Mesendoderm (in vitro differentiated cells): ENCODE measurements around the gene OPRL1.
"Not testable (repeated sequence)": the region's sequence is repeated elsewhere in the genome, so short reads cannot be mapped to it uniquely, and the experiment has no call there.

ENCODE experiments used
- DNase-seq: peaks from one replicate; pipeline ENCODE4 v3.0.0; 2013
- H2AK5ac ChIP-seq: 2 replicates; pipeline ENCODE4 v1.6.1; 2013; ENCODE audit warnings: low read length, inconsistent platforms
- H2BK120ac ChIP-seq: 2 replicates; pipeline ENCODE4 v1.6.1; 2013; ENCODE audit warnings: low read depth, mild to moderate bottlenecking, low read length, moderate library complexity, mixed read lengths
- H2BK15ac ChIP-seq: replicated peaks from 2 replicates; pipeline ENCODE4 v1.6.1; 2013; ENCODE audit warnings: low read depth, mild to moderate bottlenecking, moderate library complexity
- H2BK5ac ChIP-seq: 2 replicates; pipeline ENCODE4 v1.6.1; 2013; ENCODE audit warnings: low read length, inconsistent platforms
- H3K18ac ChIP-seq: 2 replicates; pipeline ENCODE4 v1.6.1; 2013; ENCODE audit warnings: mild to moderate bottlenecking, low read length, mixed read lengths
- H3K23ac ChIP-seq: one replicate; pipeline ENCODE4 v1.6.1; 2013; ENCODE audit warnings: low read length
- H3K27ac ChIP-seq: 2 replicates; pipeline ENCODE4 v1.5.1; 2013; ENCODE audit warnings: low read depth, mild to moderate bottlenecking, inconsistent platforms, low read length, moderate library complexity
- H3K27me3 ChIP-seq: 2 replicates; pipeline ENCODE4 v1.6.1; 2013; ENCODE audit warnings: low read length, control low read depth, mild to moderate bottlenecking, inconsistent platforms; ENCODE audit not compliant: insufficient read depth, poor library complexity
- H3K36me3 ChIP-seq: 2 replicates; pipeline ENCODE4 v1.6.1; 2013; ENCODE audit warnings: low read length, inconsistent platforms; ENCODE audit not compliant: control insufficient read depth, insufficient read depth
- H3K4ac ChIP-seq: one replicate; pipeline ENCODE4 v1.6.1; 2013; ENCODE audit warnings: low read depth, mild to moderate bottlenecking, low read length, moderate library complexity
- H3K4me1 ChIP-seq: 2 replicates; pipeline ENCODE4 v1.6.1; 2013; ENCODE audit warnings: low read depth, low read length, inconsistent platforms; ENCODE audit not compliant: control insufficient read depth
- H3K4me2 ChIP-seq: 2 replicates; pipeline ENCODE4 v1.6.1; 2013; ENCODE audit warnings: low read length
- H3K4me3 ChIP-seq: 2 replicates; pipeline ENCODE4 v1.5.1; 2013; ENCODE audit warnings: mild to moderate bottlenecking, low read length
- H3K56ac ChIP-seq: one replicate; pipeline ENCODE4 v1.6.1; 2013; ENCODE audit warnings: low read length
- H3K79me1 ChIP-seq: 2 replicates; pipeline ENCODE4 v1.6.1; 2013; ENCODE audit warnings: low read length, inconsistent platforms
- H3K79me2 ChIP-seq: 2 replicates; pipeline ENCODE4 v1.6.1; 2013; ENCODE audit warnings: mild to moderate bottlenecking, low read length; ENCODE audit not compliant: control insufficient read depth, insufficient read depth
- H3K9ac ChIP-seq: 2 replicates; pipeline ENCODE4 v1.6.1; 2013; ENCODE audit warnings: low read length, inconsistent platforms
- H4K5ac ChIP-seq: one replicate; pipeline ENCODE4 v1.6.1; 2013; ENCODE audit warnings: low read length
- H4K8ac ChIP-seq: one replicate; pipeline ENCODE4 v1.6.1; 2013; ENCODE audit warnings: low read depth, mild to moderate bottlenecking, control low read depth, low read length, moderate library complexity
- WGBS: extraction: QIAGEN DNeasy Blood & Tissue Kit; methylation state at CpG from one replicate; pipeline ENCODE4 v1.1.7; 2013; ENCODE audit warnings: low lambda C conversion rate, missing lambda C conversion rate; ENCODE audit not compliant: insufficient coverage; ENCODE audit errors: extremely low coverage; 5-methylcytosine and 5-hydroxymethylcytosine counted together

The OPRL1 gene

GRCh38 chr20:64121586-64121985, 41.7 kb downstream of the OPRL1 start:
- Histone ChIP-seq H3K9ac (no peak overlapping the region), H2BK15ac (no peak overlapping the region), H2BK120ac (no peak overlapping the region), H3K27me3 (no peaks in the 10 kb centered on the region), H3K27ac (no peak overlapping the region), H2AK5ac (no peak overlapping the region), H3K36me3 (no peaks in the 10 kb centered on the region), H3K4me3 (no peak overlapping the region), H2BK5ac (no peak overlapping the region), H4K5ac (no peak overlapping the region), H3K56ac (no peak overlapping the region), H3K79me1 (no peaks in the 10 kb centered on the region), H4K8ac (no peak overlapping the region), H3K23ac (no peak overlapping the region), H3K4me1 (no peaks in the 10 kb centered on the region), H3K4ac (no peak overlapping the region), H3K4me2 (no peak overlapping the region), H3K18ac (no peak overlapping the region), H3K79me2 (no peaks in the 10 kb centered on the region)
- DNase-seq: no peak
- WGBS: no CpG with 5 or more reads among the region's 12 CpGs

- not testable (repeated sequence) for H2BK15ac ChIP-seq, H3K18ac ChIP-seq, H3K27ac ChIP-seq, H3K36me3 ChIP-seq, H2AK5ac ChIP-seq, H3K79me2 ChIP-seq, DNase-seq, H4K8ac ChIP-seq, H3K4ac ChIP-seq, H3K4me3 ChIP-seq, H4K5ac ChIP-seq, H3K27me3 ChIP-seq, H3K4me1 ChIP-seq, H2BK5ac ChIP-seq, H3K4me2 ChIP-seq, H3K79me1 ChIP-seq, H3K9ac ChIP-seq, H3K56ac ChIP-seq, H3K23ac ChIP-seq, H2BK120ac ChIP-seq
- WGBS: no CpG with 5 or more reads among the region's 11 CpGs
Observed at GRCh38 chr20:64122927-64123326, 43.0 kb downstream of the OPRL1 start.

GRCh38 chr20:64123517-64123916, 43.6 kb downstream of the OPRL1 start:
- not testable (repeated sequence) for H3K18ac ChIP-seq, H3K56ac ChIP-seq, H2BK5ac ChIP-seq, H4K8ac ChIP-seq, H3K36me3 ChIP-seq, H2BK15ac ChIP-seq, H2AK5ac ChIP-seq, H3K27me3 ChIP-seq, DNase-seq, H3K4ac ChIP-seq, H3K4me2 ChIP-seq, H3K4me1 ChIP-seq, H3K23ac ChIP-seq, H3K79me1 ChIP-seq, H2BK120ac ChIP-seq, H4K5ac ChIP-seq, H3K79me2 ChIP-seq, H3K27ac ChIP-seq, H3K9ac ChIP-seq, H3K4me3 ChIP-seq
- WGBS: no CpG with 5 or more reads among the region's 11 CpGs

GRCh38 chr20:64129146-64129782, 49.4 kb downstream of the OPRL1 start:
- no peak overlapping the region for H3K23ac ChIP-seq
- no peaks in the 10 kb centered on the region for H3K4me1 ChIP-seq

GRCh38 chr20:64130271-64130670, 50.4 kb downstream of the OPRL1 start:
- WGBS: no CpG with 5 or more reads among the region's 5 CpGs
- Histone ChIP-seq H3K79me1 (no peaks in the 10 kb centered on the region), H2BK120ac (no peak overlapping the region), H3K27me3 (no peaks in the 10 kb centered on the region), H3K4me3 (no peak overlapping the region), H2BK5ac (no peak overlapping the region), H4K8ac (no peak overlapping the region), H3K4ac (no peak overlapping the region), H3K23ac (no peak overlapping the region), H4K5ac (no peak overlapping the region), H3K4me2 (no peak overlapping the region), H3K79me2 (no peaks in the 10 kb centered on the region), H3K27ac (no peak overlapping the region), H3K4me1 (no peaks in the 10 kb centered on the region), H3K18ac (no peak overlapping the region), H2AK5ac (no peak overlapping the region), H3K56ac (no peak overlapping the region), H2BK15ac (no peak overlapping the region), H3K36me3 (no peaks in the 10 kb centered on the region), H3K9ac (no peak overlapping the region)
- no peak for DNase-seq

More at GRCh38 chr20:64129146-64129782, 49.4 kb downstream of the OPRL1 start:
- H4K5ac ChIP-seq: no peak overlapping the region
- H3K27me3 ChIP-seq: no peaks in the 10 kb centered on the region
- no peaks in the 10 kb centered on the region for H3K79me1 ChIP-seq
- H4K8ac ChIP-seq: no peak overlapping the region
- no peak overlapping the region for H3K27ac ChIP-seq
- H3K4ac ChIP-seq: no peak overlapping the region
- H3K79me2 ChIP-seq: no peaks in the 10 kb centered on the region
- H2BK5ac ChIP-seq: no peak overlapping the region
- no peak overlapping the region for H3K18ac ChIP-seq
- H3K9ac ChIP-seq: no peak overlapping the region
- WGBS: no CpG with 5 or more reads among the region's 11 CpGs
- DNase-seq: no peak
- H3K56ac ChIP-seq: no peak overlapping the region
- no peak overlapping the region for H2AK5ac ChIP-seq
- no peaks in the 10 kb centered on the region for H3K36me3 ChIP-seq
- H3K4me2 ChIP-seq: no peak overlapping the region
- H3K4me3 ChIP-seq: no peak overlapping the region
- H2BK120ac ChIP-seq: no peak overlapping the region
- no peak overlapping the region for H2BK15ac ChIP-seq

GRCh38 chr20:64130876-64131275, 51.0 kb downstream of the OPRL1 start:
- Histone ChIP-seq H4K8ac (no peak overlapping the region), H3K9ac (no peak overlapping the region), H3K79me2 (no peaks in the 10 kb centered on the region), H3K4me2 (no peak overlapping the region), H2BK5ac (no peak overlapping the region), H2BK120ac (no peak overlapping the region), H3K79me1 (no peaks in the 10 kb centered on the region), H3K23ac (no peak overlapping the region), H2AK5ac (no peak overlapping the region), H3K4me1 (no peaks in the 10 kb centered on the region), H4K5ac (no peak overlapping the region), H3K4me3 (no peak overlapping the region), H3K36me3 (no peaks in the 10 kb centered on the region), H3K27me3 (no peaks in the 10 kb centered on the region), H3K56ac (no peak overlapping the region), H3K4ac (no peak overlapping the region), H3K27ac (no peak overlapping the region), H3K18ac (no peak overlapping the region), H2BK15ac (no peak overlapping the region)
- no peak for DNase-seq
- no CpG with 5 or more reads among the region's 10 CpGs for WGBS
